Esophagus muscularis mucosa (tissue), 4 donors: ENCODE measurements around the gene CHFR. TPM values are rescaled to one million over a fixed set of nuclear protein-coding genes. Genes with fewer than 3 reads are reported as not detected.

Experiments used
- DNase-seq: peaks from one replicate; pipeline ENCODE4 v3.0.0-alpha.2; 2017; ENCODE audit errors: extremely low spot score
- H3K27ac ChIP-seq, 4 donors: fragments of 200-600 bp; sonication (generic); replicated peaks in 1 of 4; 1 replicate in 3 of 4; 2 replicates in 1 of 4; pipeline ENCODE4 v1.5.1; 2016 to 2019; ENCODE audit warnings: mild to moderate bottlenecking in 1 of 4
- H3K27me3 ChIP-seq, 4 donors: fragments of 200-600 bp; sonication (generic); one replicate each; pipeline versions ENCODE4 v1.5.1 to v1.6.0; 2016 to 2019
- H3K36me3 ChIP-seq, 4 donors: fragments of 200-600 bp; sonication (generic); one replicate each; pipeline ENCODE4 v1.5.1; 2016 to 2019
- H3K4me1 ChIP-seq, 4 donors: fragments of 200-600 bp; sonication (generic); one replicate each; pipeline ENCODE4 v1.5.1; 2016 to 2019
- H3K4me3 ChIP-seq, 4 donors: fragments of 200-600 bp; sonication (generic); 1 replicate in 2 of 4; 2 replicates in 2 of 4; pipeline ENCODE4 v1.5.1; 2016 to 2019; ENCODE audit warnings: mild to moderate bottlenecking in 4 of 4, moderate library complexity in 1 of 4
- H3K9me3 ChIP-seq, 4 donors: fragments of 200-600 bp; sonication (generic); 1 replicate in 3 of 4; 2 replicates in 1 of 4; pipeline ENCODE4 v1.5.1; 2016 to 2019
- CTCF ChIP-seq, 3 experiments: fragments of 200-600 bp in 2 of 3; fragments of 450-650 bp in 1 of 3; sonication (generic) in 2 of 3; IDR thresholded peaks; one replicate each; pipeline ENCODE4 v1.5.1; 2017 to 2019; ENCODE audit warnings: antibody characterized with exemption in 3 of 3, mild to moderate bottlenecking in 2 of 3, moderate library complexity in 1 of 3
- EP300 ChIP-seq: sonication (generic); formaldehyde crosslinking; IDR thresholded peaks from one replicate; pipeline ENCODE4 v1.6.1; 2017; ENCODE audit warnings: antibody characterized with exemption
- POLR2A ChIP-seq: fragments of 450-650 bp; IDR thresholded peaks from one replicate; pipeline ENCODE4 v1.6.1; 2017; ENCODE audit warnings: antibody characterized with exemption, moderate library complexity, mild to moderate bottlenecking, low read depth
- POLR2AphosphoS5 ChIP-seq, 2 donors: sonication (generic); formaldehyde crosslinking; IDR thresholded peaks; one replicate each; pipeline ENCODE4 v1.6.1; 2017; ENCODE audit warnings: antibody characterized with exemption in 2 of 2
- WGBS: methylation state at CpG from one replicate; pipeline ENCODE4 v1.1.5; 2018; 5-methylcytosine and 5-hydroxymethylcytosine counted together
- intact Hi-C: fragments of 100-400 bp; cut with DNase I; formaldehyde crosslinking; loops from one replicate; pipeline ENCODE4 v1.15.1; 2023
- total RNA-seq, 4 donors: library from RNA; depleted of rRNA; stranded (reverse); fragments of >200 nt; gene quantifications; one replicate each; pipeline versions ENCODE4 v1.1.0 to v1.2.1, GENCODE V29; 2016

Gene CHFR
- total RNA-seq, 4 donors from 2014 or later = 35.7 to 41.7 (median 40.0) TPM

GRCh38 chr12:132872975-132873421, 14.4 kb downstream of the CHFR start:
- Histone ChIP-seq H3K27me3 (no peaks in the 10 kb centered on the region), H3K4me1 (no peaks in the 10 kb centered on the region), H3K4me3 (no peak overlapping the region), H3K36me3 (peaks cover 71 to 98% (median 93%) of the 10 kb centered on the region in 4 donors), H3K9me3 (no peaks in the 10 kb centered on the region), H3K27ac (no peak overlapping the region)
- no peak for TF ChIP-seq EP300
- no peak for TF ChIP-seq POLR2AphosphoS5 (IDR thresholded peaks at IDR 0.05)
- no peak for TF ChIP-seq CTCF (IDR thresholded peaks at IDR 0.05)
- no peak for TF ChIP-seq POLR2A
- intact Hi-C loops = no loop called here
- DNase-seq = no peak
- 84% methylated on average over 7 of the region's 12 CpGs for WGBS

GRCh38 chr12:132872073-132872855, 15.1 kb downstream of the CHFR start:
- 96% methylated on average over 20 of the region's 21 CpGs for WGBS
- no peak overlapping the region for H3K4me3 ChIP-seq
- TF ChIP-seq POLR2AphosphoS5 (IDR thresholded peaks at IDR 0.05) (no peak), POLR2A (no peak), EP300 (no peak), CTCF (IDR thresholded peaks at IDR 0.05) (no peak)
- H3K27ac ChIP-seq = no peak overlapping the region
- H3K9me3 ChIP-seq = no peaks in the 10 kb centered on the region
- no peaks in the 10 kb centered on the region for H3K27me3 ChIP-seq
- no peaks in the 10 kb centered on the region for H3K4me1 ChIP-seq
- peaks cover 74 to 98% (median 93%) of the 10 kb centered on the region in 4 donors for H3K36me3 ChIP-seq
- intact Hi-C loops = no loop called here
- DNase-seq = no peak

GRCh38 chr12:132869551-132869950, 17.9 kb downstream of the CHFR start:
- H3K9me3 ChIP-seq = no peaks in the 10 kb centered on the region
- no peak for DNase-seq
- H3K4me1 ChIP-seq = no peaks in the 10 kb centered on the region
- intact Hi-C loops = no loop called here
- no peak overlapping the region for H3K27ac ChIP-seq
- no peaks in the 10 kb centered on the region for H3K27me3 ChIP-seq
- peaks cover 65 to 92% (median 90%) of the 10 kb centered on the region in 4 donors for H3K36me3 ChIP-seq
- WGBS = 97% methylated on average over 14 of the region's 14 CpGs
- H3K4me3 ChIP-seq = no peak overlapping the region
- no peak for TF ChIP-seq CTCF (IDR thresholded peaks at IDR 0.05)
- no peak for TF ChIP-seq POLR2AphosphoS5 (IDR thresholded peaks at IDR 0.05)
- no peak for TF ChIP-seq EP300
- TF ChIP-seq POLR2A = no peak

GRCh38 chr12:132866251-132866828, 21.1 kb downstream of the CHFR start:
- no peak overlapping the region for H3K4me3 ChIP-seq
- WGBS = 92% methylated on average over 14 of the region's 14 CpGs
- no peaks in the 10 kb centered on the region for H3K27me3 ChIP-seq
- TF ChIP-seq EP300 (no peak), POLR2AphosphoS5 (IDR thresholded peaks at IDR 0.05) (peak in 1 of 2 donors; percentile 83), POLR2A (no peak), CTCF (IDR thresholded peaks at IDR 0.05) (no peak)
- intact Hi-C loops = no loop called here
- peak overlapping the region in 3 of 4 donors; percentile 5 to 62 (median 61) for H3K27ac ChIP-seq
- H3K9me3 ChIP-seq = no peaks in the 10 kb centered on the region
- DNase-seq = no peak
- peaks cover 51 to 82% (median 78%) of the 10 kb centered on the region in 4 donors for H3K36me3 ChIP-seq
- no peaks in the 10 kb centered on the region for H3K4me1 ChIP-seq
